Transverse colon (tissue), 4 donors: Measurements from ENCODE around the gene AP3B1. TPM values are rescaled to one million over a fixed set of nuclear protein-coding genes. Genes with fewer than 3 reads are reported as not detected.
"Not testable (repeated sequence)": the region's sequence is repeated elsewhere in the genome, so short reads cannot be mapped to it uniquely, and the experiment has no call there.

ENCODE experiments used
- DNase-seq: peaks from one replicate; pipeline ENCODE4 v3.0.0-alpha.2; 2019
- H3K27ac ChIP-seq, 4 donors: fragments of 200-600 bp; sonication (generic); 2 replicates each; pipeline ENCODE4 v1.5.1; 2016 to 2018; ENCODE audit warnings: inconsistent platforms in 4 of 4
- H3K27me3 ChIP-seq: fragments of 200-600 bp; sonication (generic); 2 replicates; pipeline ENCODE4 v1.5.1; 2017; ENCODE audit warnings: inconsistent platforms
- H3K36me3 ChIP-seq, 4 donors: fragments of 200-600 bp; sonication (generic); 2 replicates each; pipeline ENCODE4 v1.5.1; 2017 to 2019; ENCODE audit warnings: inconsistent platforms in 4 of 4
- H3K4me1 ChIP-seq, 4 donors: fragments of 200-600 bp; sonication (generic); 2 replicates each; pipeline ENCODE4 v1.5.1; 2017 to 2020; ENCODE audit warnings: inconsistent platforms in 4 of 4
- H3K4me3 ChIP-seq, 4 donors: fragments of 200-600 bp; sonication (generic); 1 replicate in 1 of 4; 2 replicates in 3 of 4; pipeline versions ENCODE4 v1.5.1 to v1.6.1; 2017 to 2019; ENCODE audit warnings: inconsistent platforms in 4 of 4
- H3K9me3 ChIP-seq, 2 donors: fragments of 200-600 bp; sonication (generic); 2 replicates each; pipeline ENCODE4 v1.5.1; 2017 to 2019; ENCODE audit warnings: inconsistent platforms in 2 of 2
- EP300 ChIP-seq: sonication (generic); formaldehyde crosslinking; IDR thresholded peaks from one replicate; pipeline ENCODE4 v1.6.1; 2017; ENCODE audit warnings: antibody characterized with exemption, low read depth
- POLR2A ChIP-seq: fragments of 450-650 bp; IDR thresholded peaks from one replicate; pipeline ENCODE4 v1.6.1; 2016; ENCODE audit warnings: antibody characterized with exemption, mild to moderate bottlenecking, moderate library complexity
- POLR2AphosphoS5 ChIP-seq, 3 donors: sonication (generic); formaldehyde crosslinking; IDR thresholded peaks; one replicate each; pipeline ENCODE4 v1.6.1; 2016; ENCODE audit warnings: antibody characterized with exemption in 3 of 3
- WGBS, 2 donors: methylation state at CpG; one replicate each; pipeline ENCODE4 v1.1.5; 2018; ENCODE audit warnings: low coverage in 1 of 2; 5-methylcytosine and 5-hydroxymethylcytosine counted together
- in situ Hi-C, 4 donors: fragments of 200-750 bp; cut with MboI; loops; one replicate each; pipeline versions ENCODE4 v1.15.0 to v1.15.1; 2017; ENCODE audit warnings: low sequenced_read_pairs in 3 of 4, low pct_ligation_motif_present in 1 of 4, low pct_unique_long_range_greater_than_20kb in 1 of 4
- intact Hi-C: fragments of 100-400 bp; cut with DNase I; formaldehyde crosslinking; loops from one replicate; pipeline ENCODE4 v1.15.1; 2023; ENCODE audit warnings: low total_unique reads
- total RNA-seq, 4 donors: library from RNA; depleted of rRNA; stranded (reverse); fragments of >200 nt; gene quantifications; one replicate each; pipeline ENCODE4 v1.1.0, GENCODE V29; 2016
- TF ChIP-seq, protein P1 (sequence below), 5 experiments: fragments of 200-600 bp in 3 of 5; fragments of 450-650 bp in 2 of 5; sonication (generic) in 3 of 5; IDR thresholded peaks; 1 replicate in 2 of 5; 2 replicates in 3 of 5; pipeline ENCODE4 v1.5.1; 2016 to 2017; ENCODE audit warnings: antibody characterized with exemption in 5 of 5, inconsistent platforms in 3 of 5, mild to moderate bottlenecking in 2 of 5, moderate library complexity in 1 of 5

Gene AP3B1
- total RNA-seq, 4 donors from 2014 or later = 45.7 to 61.3 (median 53.4) TPM

- H3K36me3 ChIP-seq, intact Hi-C loops, DNase-seq, H3K27me3 ChIP-seq, H3K4me3 ChIP-seq, H3K27ac ChIP-seq, H3K4me1 ChIP-seq, in situ Hi-C loops: not testable (repeated sequence)
- peaks cover 10 to 17% of the 10 kb centered on the region in 2 donors for H3K9me3 ChIP-seq
- WGBS, 2 donors = 93% methylated on average over 5 of the region's 5 CpGs
Observed at GRCh38 chr5:78066722-78067121, 227.8 kb downstream of the AP3B1 start.

DNA sequence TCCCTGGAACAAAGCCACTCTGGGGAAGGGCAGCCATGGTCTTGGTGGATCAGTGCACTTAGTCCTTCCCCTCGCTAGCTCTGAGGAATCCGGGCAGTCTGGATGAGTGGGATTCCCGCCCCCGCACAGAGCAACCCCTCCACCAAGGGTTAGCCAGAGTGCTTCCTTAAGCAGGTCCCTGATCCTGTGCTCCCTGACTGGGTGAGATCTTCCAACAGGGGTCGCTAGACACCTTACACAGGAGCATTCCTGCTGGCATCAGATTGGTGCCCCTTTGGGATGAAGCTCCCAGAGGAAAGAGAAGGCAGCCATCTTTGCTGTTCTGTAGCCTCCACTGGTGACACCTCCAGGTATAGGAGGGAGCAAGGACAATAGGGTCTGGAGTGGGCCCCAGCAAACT lies 228.8 kb downstream of the AP3B1 start:
- Histone ChIP-seq H3K9me3 (peaks cover 10 to 13% of the 10 kb centered on the region in 2 donors), H3K4me3 (no peak overlapping the region), H3K36me3 (no peaks in the 10 kb centered on the region), H3K27ac (no peak overlapping the region), H3K27me3 (no peaks in the 10 kb centered on the region), H3K4me1 (no peaks in the 10 kb centered on the region)
- intact Hi-C loops (no loop called here), in situ Hi-C loops (no loop called here)
- DNase-seq = no peak
- TF ChIP-seq POLR2A (no peak), POLR2AphosphoS5 (IDR thresholded peaks at IDR 0.05) (no peak), EP300 (no peak)
- TF ChIP-seq, protein P1, sequence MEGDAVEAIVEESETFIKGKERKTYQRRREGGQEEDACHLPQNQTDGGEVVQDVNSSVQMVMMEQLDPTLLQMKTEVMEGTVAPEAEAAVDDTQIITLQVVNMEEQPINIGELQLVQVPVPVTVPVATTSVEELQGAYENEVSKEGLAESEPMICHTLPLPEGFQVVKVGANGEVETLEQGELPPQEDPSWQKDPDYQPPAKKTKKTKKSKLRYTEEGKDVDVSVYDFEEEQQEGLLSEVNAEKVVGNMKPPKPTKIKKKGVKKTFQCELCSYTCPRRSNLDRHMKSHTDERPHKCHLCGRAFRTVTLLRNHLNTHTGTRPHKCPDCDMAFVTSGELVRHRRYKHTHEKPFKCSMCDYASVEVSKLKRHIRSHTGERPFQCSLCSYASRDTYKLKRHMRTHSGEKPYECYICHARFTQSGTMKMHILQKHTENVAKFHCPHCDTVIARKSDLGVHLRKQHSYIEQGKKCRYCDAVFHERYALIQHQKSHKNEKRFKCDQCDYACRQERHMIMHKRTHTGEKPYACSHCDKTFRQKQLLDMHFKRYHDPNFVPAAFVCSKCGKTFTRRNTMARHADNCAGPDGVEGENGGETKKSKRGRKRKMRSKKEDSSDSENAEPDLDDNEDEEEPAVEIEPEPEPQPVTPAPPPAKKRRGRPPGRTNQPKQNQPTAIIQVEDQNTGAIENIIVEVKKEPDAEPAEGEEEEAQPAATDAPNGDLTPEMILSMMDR (IDR thresholded peaks at IDR 0.05) = no peak
- 96% methylated on average over 3 of the region's 5 CpGs; no CpG with 5 or more reads in 1 of the 2 donors for WGBS, 2 donors

DNA sequence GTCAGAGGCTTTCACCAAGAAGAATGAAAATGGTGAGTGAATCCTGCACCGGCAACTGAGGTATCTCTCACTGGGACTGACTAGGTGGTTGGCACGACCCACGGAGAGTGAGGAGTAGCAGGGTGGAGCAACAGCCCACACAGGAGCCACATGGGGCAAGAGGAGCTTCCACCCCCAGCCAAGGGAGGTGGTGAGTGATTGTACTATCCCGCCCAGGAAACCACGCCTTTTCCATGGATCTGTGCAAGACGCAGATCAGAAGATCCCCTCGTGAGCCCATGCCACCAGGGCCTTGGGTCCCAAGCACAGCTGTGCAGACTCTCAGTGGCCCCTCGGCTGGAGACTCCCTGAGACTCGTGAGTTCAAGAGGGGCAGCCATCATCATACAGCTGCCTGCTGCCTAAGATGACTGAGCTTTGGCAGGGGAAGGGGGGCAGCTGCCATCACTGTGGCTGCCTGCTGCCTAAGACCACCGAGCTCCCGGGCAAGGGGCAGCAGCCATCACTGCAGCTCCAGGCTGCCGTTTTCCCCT lies 229.5 kb downstream of the AP3B1 start:
- no peak overlapping the region for H3K27ac ChIP-seq
- TF ChIP-seq POLR2AphosphoS5 (IDR thresholded peaks at IDR 0.05) (no peak), EP300 (no peak), POLR2A (no peak)
- TF ChIP-seq, protein P1 (IDR thresholded peaks at IDR 0.05) = no peak
- WGBS, 2 donors = 96% methylated on average over 10 of the region's 12 CpGs; no CpG with 5 or more reads in 1 of the 2 donors
- in situ Hi-C loops = no loop called here
- H3K27me3 ChIP-seq = no peaks in the 10 kb centered on the region
- H3K4me3 ChIP-seq = no peak overlapping the region
- peaks cover 10 to 11% of the 10 kb centered on the region in 2 donors for H3K9me3 ChIP-seq
- no peaks in the 10 kb centered on the region for H3K4me1 ChIP-seq
- intact Hi-C loops = no loop called here
- DNase-seq = no peak
- H3K36me3 ChIP-seq = no peaks in the 10 kb centered on the region

DNA sequence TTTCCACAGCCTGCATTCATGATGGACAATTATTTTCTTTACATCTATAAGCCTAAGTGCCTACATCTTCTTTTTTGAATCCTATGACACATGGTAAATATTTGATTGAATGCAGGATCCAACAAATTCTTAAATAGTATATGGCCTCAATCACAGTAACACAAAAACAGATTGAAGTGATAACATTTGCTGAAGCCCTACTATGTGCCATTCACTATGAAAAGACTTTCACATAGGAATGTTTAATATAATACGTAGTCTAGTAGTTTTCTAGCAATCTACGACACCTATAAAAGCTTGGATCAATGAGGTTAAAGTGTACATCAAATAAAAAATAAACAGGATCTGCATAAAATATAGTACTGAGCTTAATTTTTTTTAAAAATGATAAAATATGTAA lies 231.0 kb downstream of the AP3B1 start:
- Histone ChIP-seq H3K36me3 (no peaks in the 10 kb centered on the region), H3K4me3 (no peak overlapping the region), H3K27me3 (no peaks in the 10 kb centered on the region), H3K9me3 (peaks cover 10 to 11% of the 10 kb centered on the region in 2 donors), H3K27ac (no peak overlapping the region), H3K4me1 (no peaks in the 10 kb centered on the region)
- 94 to 100% methylated on average over 2 of the region's 2 CpGs for WGBS, 2 donors
- no peak for DNase-seq
- in situ Hi-C loops = no loop called here
- intact Hi-C loops = no loop called here
- no peak for TF ChIP-seq POLR2AphosphoS5 (IDR thresholded peaks at IDR 0.05)
- no peak for TF ChIP-seq EP300
- no peak for TF ChIP-seq POLR2A
- TF ChIP-seq, protein P1 (IDR thresholded peaks at IDR 0.05) = no peak

DNA sequence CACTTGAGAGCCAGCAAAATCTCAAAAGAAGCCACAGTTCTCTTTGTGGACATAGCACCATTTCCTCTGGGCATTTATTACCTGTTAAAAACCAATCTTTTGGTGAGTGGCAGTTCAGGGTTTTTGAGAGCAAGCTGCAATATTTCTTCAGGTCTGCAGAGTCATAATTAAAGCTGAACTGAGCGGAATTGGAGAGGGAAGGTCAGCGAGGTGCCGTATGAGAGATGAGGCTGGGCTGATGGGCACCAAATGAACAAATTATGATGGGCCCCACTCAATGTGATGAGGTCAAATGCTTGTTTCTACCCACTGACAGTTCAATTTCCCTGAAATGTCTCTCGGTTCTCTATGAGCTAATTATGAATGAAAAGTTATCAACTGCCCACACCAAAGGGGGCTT lies 231.9 kb downstream of the AP3B1 start:
- intact Hi-C loops (no loop called here), in situ Hi-C loops (no loop called here)
- Histone ChIP-seq H3K27me3 (no peaks in the 10 kb centered on the region), H3K9me3 (peaks cover 6 to 7% of the 10 kb centered on the region in 2 donors), H3K36me3 (no peaks in the 10 kb centered on the region), H3K4me1 (no peaks in the 10 kb centered on the region), H3K27ac (no peak overlapping the region), H3K4me3 (no peak overlapping the region)
- WGBS, 2 donors = 94 to 100% methylated on average over 3 to 4 of the region's 4 CpGs
- no peak for DNase-seq
- TF ChIP-seq, protein P1 (IDR thresholded peaks at IDR 0.05) = no peak
- TF ChIP-seq POLR2A = no peak
- no peak for TF ChIP-seq POLR2AphosphoS5 (IDR thresholded peaks at IDR 0.05)
- no peak for TF ChIP-seq EP300
